Right lung (tissue), 5 donors: ENCODE data around the gene RAB39A. TPM values are rescaled to one million over a fixed set of nuclear protein-coding genes. Genes with fewer than 3 reads are reported as not detected.

ENCODE experiments used
- polyA plus RNA-seq, 5 donors: library from polyadenylated mRNA; unstranded; fragments of 120-200 nt; gene quantifications; one replicate each; pipeline versions ENCODE4 v1.2.1 to v1.2.3, GENCODE V29; 2013; ENCODE audit warnings: inconsistent platforms in 1 of 5, low replicate concordance in 1 of 5; ENCODE audit not compliant: insufficient read length in 5 of 5, insufficient read depth in 1 of 5

RAB39A gene
- polyA plus RNA-seq, 5 donors: 0.74 to 1.3 (median 0.95) TPM

Other genes with a start within 250 kb of the RAB39A start
- gene SLN, start 216.4 kb upstream of the RAB39A start, polyA plus RNA-seq: 10 to 100 TPM in 1 of 5 donors, 1 to 10 TPM in 2, under 1 TPM in 1, not detected in 1; 0.30 to 92.3 (median 1.8) TPM
- gene SLC35F2, start 69.7 kb upstream of the RAB39A start, polyA plus RNA-seq: 10 to 100 TPM; 25.0 to 35.3 (median 28.7) TPM
- 10 to 100 TPM; 26.7 to 49.1 (median 44.2) TPM for gene CUL5, start 80.5 kb downstream of the RAB39A start, polyA plus RNA-seq
- gene ACAT1, start 193.1 kb downstream of the RAB39A start, polyA plus RNA-seq: 10 to 100 TPM; 54.6 to 68.1 (median 61.5) TPM